GM19455 (cell line): ENCODE measurements around the gene MED27.

ENCODE experiments used
- ATAC-seq: cut with Tn5 transposase; IDR thresholded peaks from one replicate; pipeline ENCODE4 v1.9.1; 2021; ENCODE audit not compliant: unreplicated experiment

MED27 gene

GRCh38 chr9:131867611-131868192 is 212.0 kb downstream of the MED27 start:
- ATAC-seq: no peak

- no peak for ATAC-seq
Measured at GRCh38 chr9:131865446-131866195, 214.0 kb downstream of the MED27 start.

DNA sequence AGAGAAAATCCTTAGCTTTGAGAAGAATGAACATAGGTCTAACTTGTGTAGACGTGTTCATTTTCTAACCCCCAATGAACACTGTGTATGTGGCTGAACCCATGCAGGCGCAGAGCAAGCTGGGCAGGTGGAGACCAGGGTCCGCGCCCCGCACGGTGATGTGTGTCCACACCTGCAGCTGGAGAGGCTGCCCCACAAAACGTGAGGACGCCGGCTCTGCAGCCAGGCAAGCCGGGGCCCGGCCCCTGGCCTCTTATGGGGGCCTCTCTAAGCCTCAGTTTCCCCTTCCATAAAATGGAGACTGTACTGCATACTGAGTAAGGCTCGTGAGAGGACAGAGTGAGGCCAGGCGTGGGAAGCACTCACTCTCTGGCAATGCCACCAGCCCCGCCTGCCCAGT is 215.1 kb downstream of the MED27 start:
- ATAC-seq: no peak

DNA sequence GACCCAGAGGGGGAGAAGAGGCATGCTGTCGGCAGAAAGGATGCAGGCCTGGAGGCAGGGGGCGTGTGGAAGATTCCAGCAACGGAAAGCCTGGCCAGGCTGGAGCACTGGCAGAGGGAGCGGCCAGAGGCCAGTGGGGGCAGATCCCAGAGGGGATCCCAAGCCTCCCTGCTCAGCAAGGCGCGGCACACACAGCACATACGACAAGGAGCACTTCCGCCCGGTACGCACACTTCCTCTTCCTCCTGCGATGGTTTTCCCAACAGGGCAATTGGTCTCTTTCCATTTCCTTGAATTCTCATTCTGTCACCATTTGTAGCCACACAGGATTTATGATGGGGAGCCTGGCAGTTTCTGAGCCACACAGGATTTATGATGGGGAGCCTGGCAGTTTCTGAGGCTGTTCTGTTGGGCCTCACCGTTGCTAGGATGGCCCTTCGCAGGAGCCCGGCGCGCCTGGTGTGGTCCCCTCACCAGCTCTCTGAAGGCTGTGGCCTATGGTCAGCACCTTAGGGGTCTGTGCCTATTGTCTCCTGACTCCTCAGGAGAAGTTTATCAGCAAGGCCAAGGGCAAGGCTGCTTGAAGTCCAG is 216.3 kb downstream of the MED27 start:
- no peak for ATAC-seq

GRCh38 chr9:131862261-131862660 is 217.4 kb downstream of the MED27 start:
- no peak for ATAC-seq

DNA sequence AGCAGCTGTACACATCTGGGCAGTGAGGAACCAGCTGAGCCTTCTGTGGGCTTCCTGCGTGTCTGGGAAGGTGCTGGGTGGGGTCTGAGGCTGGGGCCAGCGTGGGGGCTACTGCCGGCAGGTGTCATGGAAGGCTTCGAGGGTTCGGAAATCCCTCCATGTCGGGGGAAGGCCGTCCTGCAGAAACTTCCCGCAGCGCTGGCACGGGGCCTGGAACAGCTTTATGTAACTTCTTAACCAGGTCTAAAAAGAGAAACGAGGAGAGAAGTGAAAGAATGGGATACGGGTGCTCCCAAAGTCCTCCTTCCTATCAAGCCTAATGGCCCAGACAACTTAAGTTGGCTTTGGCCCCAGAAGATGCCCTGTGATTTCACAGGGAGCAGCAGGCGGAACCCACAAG is 219.2 kb downstream of the MED27 start:
- ATAC-seq: no peak

- ATAC-seq: no peak
Measured at GRCh38 chr9:131858147-131858546, 221.5 kb downstream of the MED27 start.

DNA sequence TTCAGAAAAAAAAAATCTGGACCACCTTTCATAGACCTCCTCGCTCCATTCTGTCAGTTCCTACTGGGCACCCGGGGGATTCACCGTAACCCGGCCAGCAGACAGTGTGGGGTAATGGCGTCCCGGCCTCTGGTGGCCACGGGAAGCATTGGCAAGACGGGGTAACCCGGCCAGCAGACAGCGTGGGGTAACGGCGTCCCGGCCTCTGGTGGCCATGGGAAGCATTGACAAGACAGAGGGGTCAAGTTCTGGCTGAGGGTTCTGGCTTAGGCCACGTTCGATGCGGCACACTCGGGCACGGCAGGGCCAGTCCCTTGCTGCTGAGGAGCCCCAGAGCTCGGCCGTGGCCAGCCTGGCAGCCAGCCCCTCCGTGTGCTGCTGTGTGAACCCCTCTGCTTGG is 223.6 kb downstream of the MED27 start:
- ATAC-seq: no peak

- ATAC-seq: no peak
Measured at GRCh38 chr9:131854896-131855613, 224.6 kb downstream of the MED27 start.

- ATAC-seq: no peak
Measured at GRCh38 chr9:131854334-131854733, 225.3 kb downstream of the MED27 start.

- no peak for ATAC-seq
Measured at GRCh38 chr9:131853434-131853833, 226.2 kb downstream of the MED27 start.

DNA sequence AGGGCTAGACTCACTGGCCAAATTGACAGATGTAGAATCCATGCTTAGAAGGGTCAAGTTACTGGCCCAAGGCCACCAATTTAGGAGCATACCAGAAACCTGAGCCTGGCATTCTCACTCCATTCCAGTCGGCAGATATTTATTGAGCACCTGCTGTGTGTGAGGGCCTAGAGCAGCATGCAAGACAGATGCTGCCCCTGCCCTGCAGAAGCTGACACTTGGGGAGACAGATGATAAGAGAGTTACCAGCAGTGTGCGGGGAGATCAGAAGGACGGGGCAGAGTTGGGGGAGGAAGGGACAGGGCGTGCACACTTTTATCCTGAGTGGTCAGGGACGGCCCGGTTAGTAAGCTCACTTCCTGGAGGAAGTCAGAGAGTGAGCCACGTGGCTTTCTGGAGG is 228.3 kb downstream of the MED27 start:
- no peak for ATAC-seq

DNA sequence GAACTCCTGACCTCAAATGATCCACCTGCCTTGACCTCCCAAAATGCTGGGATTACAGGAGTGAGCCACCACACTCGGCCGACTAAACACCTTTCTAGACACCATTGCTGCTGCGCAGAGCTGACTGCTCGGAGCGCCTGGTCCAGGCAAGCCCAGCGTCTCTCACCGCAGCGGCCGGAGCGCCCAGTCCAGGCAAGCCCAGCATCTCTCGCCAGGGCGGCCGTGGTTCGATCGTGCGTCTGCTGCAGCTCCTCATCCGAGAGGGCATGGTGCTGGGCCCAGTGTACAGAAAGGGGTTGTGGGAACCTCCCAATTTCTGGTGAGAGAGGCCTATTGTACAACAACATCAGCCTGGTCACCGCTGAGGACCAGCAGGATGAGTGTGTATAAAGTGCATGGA is 230.3 kb downstream of the MED27 start:
- ATAC-seq: no peak

DNA sequence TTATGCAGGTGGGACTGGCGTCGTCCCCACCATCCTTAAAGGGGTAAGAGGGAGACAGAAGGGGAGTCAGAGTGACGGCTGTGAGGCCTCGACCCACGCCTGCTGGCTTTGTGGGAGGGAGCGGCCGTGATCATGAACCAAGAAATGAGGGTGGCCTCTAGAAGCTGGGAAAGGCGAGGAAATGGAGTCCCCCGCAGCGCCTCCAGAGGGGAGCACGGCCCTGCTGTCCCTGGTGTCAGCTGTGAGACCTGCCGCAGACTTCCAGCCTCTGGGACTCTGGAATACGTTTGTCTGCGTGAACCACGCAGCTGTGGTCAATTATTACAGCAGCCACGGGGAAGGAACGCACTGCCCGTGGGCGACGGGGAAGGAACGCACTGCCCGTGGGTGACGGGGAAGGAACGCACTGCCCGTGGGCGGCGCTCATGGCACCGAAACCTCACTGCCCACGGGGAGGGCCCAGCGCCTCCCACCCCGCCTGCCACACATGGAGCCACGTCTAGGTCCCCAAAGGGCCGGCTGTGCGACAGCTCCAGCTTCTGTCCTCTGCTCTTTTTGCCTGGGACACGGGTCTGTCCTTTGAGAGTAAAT is 231.0 kb downstream of the MED27 start:
- ATAC-seq: no peak

- no peak for ATAC-seq
Measured at GRCh38 chr9:131847665-131848354, 231.9 kb downstream of the MED27 start.

- ATAC-seq: no peak
Measured at GRCh38 chr9:131845305-131846298, 234.1 kb downstream of the MED27 start.

DNA sequence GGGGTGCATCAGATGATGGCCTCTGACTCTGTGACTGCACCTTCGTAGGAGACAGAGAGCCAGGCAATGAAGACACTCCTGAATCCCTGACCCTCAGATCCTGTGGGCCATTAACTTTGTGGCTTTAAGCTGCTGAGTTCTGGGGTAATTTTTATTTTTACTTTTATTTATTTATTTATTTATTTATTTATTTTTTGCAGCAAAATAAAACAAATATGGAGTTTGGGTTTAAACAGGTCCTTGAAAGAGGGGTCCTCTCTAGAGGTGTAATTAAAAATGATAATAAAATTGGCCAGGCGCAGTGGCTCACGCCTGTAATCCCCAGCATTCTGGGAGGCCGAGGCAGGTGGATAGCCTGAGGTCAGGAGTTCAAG is 234.9 kb downstream of the MED27 start:
- ATAC-seq: no peak

- ATAC-seq: no peak
Measured at GRCh38 chr9:131843989-131844744, 235.5 kb downstream of the MED27 start.

DNA sequence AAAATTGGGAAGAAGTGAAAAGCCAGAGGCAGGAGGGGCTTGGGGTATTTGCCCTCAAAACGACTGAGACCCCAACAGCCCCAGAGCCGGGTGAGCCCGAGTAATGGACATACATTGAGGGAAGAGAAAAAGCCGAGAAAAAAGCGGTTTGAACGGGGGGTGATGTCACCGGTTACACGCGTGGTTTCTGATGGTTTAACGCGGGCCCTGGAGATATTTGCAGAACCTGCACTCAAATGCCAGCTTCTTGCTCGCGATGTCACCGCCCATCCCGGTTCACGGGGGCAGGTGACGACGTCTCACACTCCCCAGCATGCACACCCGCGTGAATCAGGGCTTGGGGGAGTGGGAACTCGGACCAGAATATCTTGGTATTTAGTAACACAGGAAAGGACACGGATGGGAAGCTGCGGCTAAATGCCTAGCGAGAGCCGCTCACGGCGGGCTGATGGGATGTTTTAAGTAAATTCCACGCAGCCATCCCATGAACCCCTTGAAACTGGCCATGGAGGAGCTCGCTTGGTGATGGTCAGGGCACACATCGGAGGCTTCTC is 237.8 kb downstream of the MED27 start:
- ATAC-seq: no peak
